Measurements from ENCODE around the gene LNX1.

Gene LNX1

GRCh38 chr4:53497487-53498244 is 93.6 kb downstream of the LNX1 start:
- Histone ChIP-seq H3K27me3 (replicated peaks; ENCODE audit: control insufficient read depth, insufficient read depth, low read length) (no peaks in the 10 kb centered on the region), H3K4me3 (replicated peaks; ENCODE audit: low read depth, low read length) (no peak overlapping the region), H3K36me3 (ENCODE audit: control insufficient read depth, insufficient read depth, low read length) (no peaks in the 10 kb centered on the region)
- no peak for DNase-seq (ENCODE audit: extremely low read depth, insufficient read length)
- TF ChIP-seq CTCF (IDR thresholded peaks at IDR 0.05; ENCODE audit: insufficient read depth, low read length, poor library complexity, severe bottlenecking): no peak

GRCh38 chr4:53494851-53495250 is 96.4 kb downstream of the LNX1 start:
- H3K27me3 ChIP-seq (replicated peaks; ENCODE audit: control insufficient read depth, insufficient read depth, low read length): no peaks in the 10 kb centered on the region
- H3K4me3 ChIP-seq (replicated peaks; ENCODE audit: low read depth, low read length): no peak overlapping the region
- no peak for TF ChIP-seq CTCF (IDR thresholded peaks at IDR 0.05; ENCODE audit: insufficient read depth, low read length, poor library complexity, severe bottlenecking)
- no peak for DNase-seq (ENCODE audit: extremely low read depth, insufficient read length)
- H3K36me3 ChIP-seq (ENCODE audit: control insufficient read depth, insufficient read depth, low read length): no peaks in the 10 kb centered on the region

DNA sequence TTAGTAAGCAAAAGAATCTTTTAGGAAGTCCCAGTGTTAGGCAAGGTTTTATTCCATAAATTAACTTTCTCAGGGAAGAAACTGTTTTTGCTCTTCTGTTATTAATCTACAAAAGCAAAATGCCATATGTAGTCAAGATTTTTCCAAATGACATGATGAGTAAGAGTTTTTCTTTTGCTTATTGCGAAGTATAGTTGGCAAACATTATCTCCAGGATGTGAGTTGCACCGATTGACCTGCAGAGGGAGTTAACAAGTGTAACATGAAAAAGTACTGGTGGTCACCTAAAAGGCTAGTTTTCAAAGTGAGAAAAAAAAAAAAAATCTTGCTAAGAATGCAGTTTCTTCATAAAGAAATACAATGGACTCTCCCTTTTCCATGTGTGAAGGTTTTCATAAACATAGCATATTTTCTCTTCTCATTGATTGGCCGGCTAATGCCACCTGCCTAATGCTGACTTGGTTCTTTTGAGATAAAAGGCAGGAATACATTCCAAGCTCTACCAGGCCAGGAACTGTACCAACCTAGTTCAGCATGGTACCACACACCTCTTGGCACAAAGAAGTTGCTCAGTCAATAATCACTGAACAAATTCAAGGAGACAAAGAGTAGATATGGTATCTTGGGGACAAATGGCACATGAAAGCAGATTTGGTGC is 100.2 kb downstream of the LNX1 start:
- DNase-seq (ENCODE audit: extremely low read depth, insufficient read length): no peak
- H3K36me3 ChIP-seq (ENCODE audit: control insufficient read depth, insufficient read depth, low read length): no peaks in the 10 kb centered on the region
- H3K27me3 ChIP-seq (replicated peaks; ENCODE audit: control insufficient read depth, insufficient read depth, low read length): no peaks in the 10 kb centered on the region
- peak; percentile 75 for TF ChIP-seq CTCF (IDR thresholded peaks at IDR 0.05; ENCODE audit: insufficient read depth, low read length, poor library complexity, severe bottlenecking)
- H3K4me3 ChIP-seq (replicated peaks; ENCODE audit: low read depth, low read length): no peak overlapping the region

GRCh38 chr4:53490161-53490956 is 100.9 kb downstream of the LNX1 start:
- DNase-seq (ENCODE audit: extremely low read depth, insufficient read length): no peak
- Histone ChIP-seq H3K27me3 (replicated peaks; ENCODE audit: control insufficient read depth, insufficient read depth, low read length) (no peaks in the 10 kb centered on the region), H3K4me3 (replicated peaks; ENCODE audit: low read depth, low read length) (no peak overlapping the region), H3K36me3 (ENCODE audit: control insufficient read depth, insufficient read depth, low read length) (no peaks in the 10 kb centered on the region)
- no peak for TF ChIP-seq CTCF (IDR thresholded peaks at IDR 0.05; ENCODE audit: insufficient read depth, low read length, poor library complexity, severe bottlenecking)

DNA sequence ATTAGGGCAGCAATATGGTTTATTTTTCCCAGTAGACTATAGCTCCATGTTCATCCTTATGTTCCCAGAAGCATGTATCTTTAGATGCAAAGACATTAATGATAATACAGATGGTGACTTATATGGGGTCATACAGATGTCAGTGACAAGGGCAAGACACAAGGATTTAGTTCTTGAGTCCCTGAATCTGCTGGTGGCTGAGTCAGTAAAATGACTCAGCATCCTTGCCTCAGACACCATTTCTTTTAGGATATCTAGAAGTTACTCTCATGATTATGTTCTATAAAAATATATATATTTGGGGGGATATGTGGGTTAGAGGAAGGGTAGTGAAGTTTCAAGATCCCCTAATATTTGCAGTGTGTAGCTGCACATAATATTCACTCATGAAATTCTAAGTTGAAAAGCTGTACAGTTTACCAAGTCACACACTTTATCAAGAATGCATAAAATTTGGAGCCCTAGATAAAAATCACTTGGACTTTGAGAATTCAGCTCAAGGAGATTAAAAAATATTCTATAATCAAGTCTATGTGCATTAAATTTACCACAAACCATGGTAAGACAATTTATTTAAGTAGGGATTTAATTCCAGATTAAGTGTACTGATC is 101.9 kb downstream of the LNX1 start:
- DNase-seq (ENCODE audit: extremely low read depth, insufficient read length): no peak
- H3K36me3 ChIP-seq (ENCODE audit: control insufficient read depth, insufficient read depth, low read length): no peaks in the 10 kb centered on the region
- no peaks in the 10 kb centered on the region for H3K27me3 ChIP-seq (replicated peaks; ENCODE audit: control insufficient read depth, insufficient read depth, low read length)
- no peak overlapping the region for H3K4me3 ChIP-seq (replicated peaks; ENCODE audit: low read depth, low read length)
- TF ChIP-seq CTCF (IDR thresholded peaks at IDR 0.05; ENCODE audit: insufficient read depth, low read length, poor library complexity, severe bottlenecking): no peak
